Uterus (tissue), 2 donors: ENCODE measurements around the gene SPINDOC.

Source experiments
- POLR2A ChIP-seq, 2 donors: fragments of 450-650 bp; IDR thresholded peaks; one replicate each; pipeline ENCODE4 v1.6.1; 2016; ENCODE audit warnings: antibody characterized with exemption in 2 of 2, mild to moderate bottlenecking in 1 of 2, moderate library complexity in 1 of 2
- TF ChIP-seq, protein P1 (sequence below), 4 experiments: fragments of 200-600 bp in 2 of 4; fragments of 450-650 bp in 2 of 4; sonication (generic) in 2 of 4; IDR thresholded peaks; one replicate each; pipeline ENCODE4 v1.5.1; 2016 to 2019; ENCODE audit warnings: antibody characterized with exemption in 4 of 4, mild to moderate bottlenecking in 2 of 4, moderate library complexity in 1 of 4

DNA sequence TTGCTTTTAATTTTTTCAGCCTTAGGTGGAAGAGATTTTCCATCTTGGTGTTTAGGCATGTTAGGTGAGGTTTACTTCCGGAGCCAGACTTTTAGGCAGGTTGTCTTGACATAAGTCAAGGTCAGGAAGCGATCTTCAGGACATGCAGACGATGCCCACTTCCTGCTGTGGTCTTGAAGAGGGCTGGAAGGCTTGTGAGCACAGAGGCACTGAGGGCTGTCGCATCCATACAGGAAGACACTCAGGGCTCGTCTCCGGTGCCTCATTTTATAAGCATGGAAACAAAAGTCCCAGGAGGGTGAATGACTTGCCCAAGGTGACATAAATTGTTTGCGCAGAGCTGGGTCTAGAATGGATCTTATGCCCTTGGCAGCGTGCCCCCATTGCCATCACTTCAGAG, 56.4 kb downstream of the SPINDOC start:
- TF ChIP-seq, protein P1, sequence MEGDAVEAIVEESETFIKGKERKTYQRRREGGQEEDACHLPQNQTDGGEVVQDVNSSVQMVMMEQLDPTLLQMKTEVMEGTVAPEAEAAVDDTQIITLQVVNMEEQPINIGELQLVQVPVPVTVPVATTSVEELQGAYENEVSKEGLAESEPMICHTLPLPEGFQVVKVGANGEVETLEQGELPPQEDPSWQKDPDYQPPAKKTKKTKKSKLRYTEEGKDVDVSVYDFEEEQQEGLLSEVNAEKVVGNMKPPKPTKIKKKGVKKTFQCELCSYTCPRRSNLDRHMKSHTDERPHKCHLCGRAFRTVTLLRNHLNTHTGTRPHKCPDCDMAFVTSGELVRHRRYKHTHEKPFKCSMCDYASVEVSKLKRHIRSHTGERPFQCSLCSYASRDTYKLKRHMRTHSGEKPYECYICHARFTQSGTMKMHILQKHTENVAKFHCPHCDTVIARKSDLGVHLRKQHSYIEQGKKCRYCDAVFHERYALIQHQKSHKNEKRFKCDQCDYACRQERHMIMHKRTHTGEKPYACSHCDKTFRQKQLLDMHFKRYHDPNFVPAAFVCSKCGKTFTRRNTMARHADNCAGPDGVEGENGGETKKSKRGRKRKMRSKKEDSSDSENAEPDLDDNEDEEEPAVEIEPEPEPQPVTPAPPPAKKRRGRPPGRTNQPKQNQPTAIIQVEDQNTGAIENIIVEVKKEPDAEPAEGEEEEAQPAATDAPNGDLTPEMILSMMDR (IDR thresholded peaks at IDR 0.05) = no peak
- TF ChIP-seq POLR2A (IDR thresholded peaks at IDR 0.05) = no peak
